Upper lobe of left lung (tissue), 4 donors: ENCODE data around the gene VSTM2L.

Experiments
- POLR2AphosphoS5 ChIP-seq, 2 donors: sonication (generic); formaldehyde crosslinking; IDR thresholded peaks; one replicate each; pipeline ENCODE4 v1.5.1; 2017; ENCODE audit warnings: antibody characterized with exemption in 2 of 2
- TF ChIP-seq, protein P1 (sequence below), 6 experiments: fragments of 450-650 bp in 4 of 6; fragments of 200-600 bp in 2 of 6; sonication (generic) in 2 of 6; IDR thresholded peaks; one replicate each; pipeline ENCODE4 v1.5.1; 2016 to 2019; ENCODE audit warnings: antibody characterized with exemption in 6 of 6

DNA sequence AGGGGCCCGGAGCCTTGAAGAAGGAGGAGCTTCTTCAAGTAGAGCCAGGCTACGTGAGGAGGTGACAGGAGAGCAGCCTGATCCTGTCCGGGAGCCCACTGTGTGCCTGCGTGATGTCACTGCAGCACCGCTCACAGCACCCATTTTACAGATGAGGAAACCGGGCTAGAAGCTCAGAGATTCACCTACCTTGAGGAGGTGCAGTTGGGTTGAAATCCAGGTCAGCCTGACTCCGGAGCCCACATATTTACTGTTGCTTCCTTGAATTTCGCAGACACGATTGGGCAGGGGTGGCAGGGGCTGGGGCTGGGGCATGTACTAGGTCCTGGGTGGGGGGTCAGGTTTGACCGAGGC is 12.5 kb downstream of the VSTM2L start:
- TF ChIP-seq, protein P1, sequence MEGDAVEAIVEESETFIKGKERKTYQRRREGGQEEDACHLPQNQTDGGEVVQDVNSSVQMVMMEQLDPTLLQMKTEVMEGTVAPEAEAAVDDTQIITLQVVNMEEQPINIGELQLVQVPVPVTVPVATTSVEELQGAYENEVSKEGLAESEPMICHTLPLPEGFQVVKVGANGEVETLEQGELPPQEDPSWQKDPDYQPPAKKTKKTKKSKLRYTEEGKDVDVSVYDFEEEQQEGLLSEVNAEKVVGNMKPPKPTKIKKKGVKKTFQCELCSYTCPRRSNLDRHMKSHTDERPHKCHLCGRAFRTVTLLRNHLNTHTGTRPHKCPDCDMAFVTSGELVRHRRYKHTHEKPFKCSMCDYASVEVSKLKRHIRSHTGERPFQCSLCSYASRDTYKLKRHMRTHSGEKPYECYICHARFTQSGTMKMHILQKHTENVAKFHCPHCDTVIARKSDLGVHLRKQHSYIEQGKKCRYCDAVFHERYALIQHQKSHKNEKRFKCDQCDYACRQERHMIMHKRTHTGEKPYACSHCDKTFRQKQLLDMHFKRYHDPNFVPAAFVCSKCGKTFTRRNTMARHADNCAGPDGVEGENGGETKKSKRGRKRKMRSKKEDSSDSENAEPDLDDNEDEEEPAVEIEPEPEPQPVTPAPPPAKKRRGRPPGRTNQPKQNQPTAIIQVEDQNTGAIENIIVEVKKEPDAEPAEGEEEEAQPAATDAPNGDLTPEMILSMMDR (IDR thresholded peaks at IDR 0.05) = no peak
- TF ChIP-seq POLR2AphosphoS5 (IDR thresholded peaks at IDR 0.05) = no peak
